ENCODE results near the gene C11orf71.

The C11orf71 gene, protein sequence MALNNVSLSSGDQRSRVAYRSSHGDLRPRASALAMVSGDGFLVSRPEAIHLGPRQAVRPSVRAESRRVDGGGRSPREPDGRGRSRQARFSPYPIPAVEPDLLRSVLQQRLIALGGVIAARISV

GRCh38 chr11:114400216-114400914 lies at the start of gene C11orf71, which contains the start of gene RBM7:
TSS of gene C11orf71 (minus strand) at chr11:114400511. CDS start at chr11:114400331, 180 bp downstream.
TSS of gene RBM7 (plus strand) at chr11:114400666. CDS start at chr11:114400672, 6 bp downstream.
- DNase-seq: peak; percentile 98

GRCh38 chr11:114449845-114450244 lies 49.5 kb upstream of the C11orf71 start:
- DNase-seq: no peak

GRCh38 chr11:114448749-114449482 lies 48.6 kb upstream of the C11orf71 start:
- DNase-seq: no peak

GRCh38 chr11:114447892-114448291 lies 47.6 kb upstream of the C11orf71 start:
- no peak for DNase-seq

DNA sequence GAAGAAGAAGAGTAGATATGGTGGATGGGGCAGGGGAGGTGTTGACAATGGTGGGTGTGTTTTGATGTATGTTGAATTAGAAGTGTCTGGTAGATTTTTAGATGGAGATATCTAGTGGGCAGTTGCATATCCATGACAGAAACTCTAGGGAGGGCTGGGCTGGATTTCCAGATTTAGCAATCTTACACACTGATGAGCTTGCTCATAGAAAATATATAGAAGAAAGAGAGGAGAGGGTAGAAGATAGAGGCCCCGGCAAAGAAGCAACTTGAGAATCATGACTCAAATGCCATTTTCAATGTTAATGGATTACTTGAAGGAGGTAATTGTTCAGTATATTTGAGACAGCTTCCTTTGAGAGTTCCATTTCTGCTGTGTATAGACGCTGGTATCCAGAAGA lies 47.1 kb upstream of the C11orf71 start:
- DNase-seq: no peak

- no peak for DNase-seq
These were observed 42.2 kb upstream of the C11orf71 start for GRCh38 chr11:114442536-114442935.

DNA sequence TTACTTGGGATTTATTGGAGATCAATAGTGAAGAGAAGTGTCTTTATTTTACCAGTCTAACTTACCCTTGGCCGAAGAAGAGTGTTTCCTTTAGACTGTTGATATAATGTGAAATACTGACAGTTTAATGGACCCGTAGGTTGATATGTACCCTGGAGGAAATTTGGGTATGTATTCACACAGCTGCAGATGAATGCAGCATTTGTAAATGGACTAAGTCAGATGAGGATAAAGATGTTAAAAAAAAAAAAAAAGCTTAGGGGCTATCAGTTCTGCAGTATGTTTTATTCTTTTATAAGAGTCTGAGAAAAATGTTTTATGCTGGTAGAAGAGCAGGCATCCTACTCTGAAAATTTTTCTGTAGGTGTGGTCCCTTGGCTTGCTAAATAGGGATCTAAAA lies 41.6 kb upstream of the C11orf71 start:
- no peak for DNase-seq

DNA sequence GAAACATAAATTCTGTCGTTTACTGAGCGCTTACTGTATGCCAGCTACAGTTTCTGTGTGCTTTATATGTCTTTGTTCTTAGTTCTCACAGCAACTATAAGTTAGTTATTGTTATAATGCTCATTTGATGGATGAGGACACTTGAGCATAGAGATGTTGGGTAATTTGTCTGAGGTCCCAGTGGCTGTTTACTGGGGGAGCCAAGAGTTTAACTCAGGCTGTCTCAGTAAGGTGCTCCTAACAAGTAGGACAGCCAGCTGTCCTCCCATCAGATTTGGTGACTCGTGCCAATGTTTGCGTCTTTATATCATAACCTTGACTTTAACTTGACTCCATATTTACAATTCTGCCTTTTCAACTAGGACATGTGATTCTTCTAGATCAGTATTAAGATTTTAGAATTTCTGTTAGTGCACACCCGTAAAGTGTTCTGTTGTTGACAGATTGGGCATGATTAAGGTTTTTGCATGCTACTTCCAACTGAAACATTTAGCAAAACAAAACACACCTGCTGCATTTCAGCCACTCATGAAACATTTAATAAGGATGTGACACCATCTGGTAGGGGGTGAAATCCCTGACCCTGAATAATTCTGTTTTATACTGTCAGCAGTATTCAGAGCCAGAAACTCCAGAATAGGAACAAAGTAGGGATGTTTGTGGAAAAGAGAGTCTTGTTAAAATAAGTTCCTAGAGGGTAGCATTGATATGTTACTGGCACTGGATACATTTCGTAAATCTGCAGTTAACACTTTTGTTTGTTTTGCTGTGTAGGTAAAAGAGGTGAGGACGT lies 40.9 kb upstream of the C11orf71 start:
- no peak for DNase-seq

- no peak for DNase-seq
These were observed 40.0 kb upstream of the C11orf71 start for GRCh38 chr11:114440121-114440860.

DNA sequence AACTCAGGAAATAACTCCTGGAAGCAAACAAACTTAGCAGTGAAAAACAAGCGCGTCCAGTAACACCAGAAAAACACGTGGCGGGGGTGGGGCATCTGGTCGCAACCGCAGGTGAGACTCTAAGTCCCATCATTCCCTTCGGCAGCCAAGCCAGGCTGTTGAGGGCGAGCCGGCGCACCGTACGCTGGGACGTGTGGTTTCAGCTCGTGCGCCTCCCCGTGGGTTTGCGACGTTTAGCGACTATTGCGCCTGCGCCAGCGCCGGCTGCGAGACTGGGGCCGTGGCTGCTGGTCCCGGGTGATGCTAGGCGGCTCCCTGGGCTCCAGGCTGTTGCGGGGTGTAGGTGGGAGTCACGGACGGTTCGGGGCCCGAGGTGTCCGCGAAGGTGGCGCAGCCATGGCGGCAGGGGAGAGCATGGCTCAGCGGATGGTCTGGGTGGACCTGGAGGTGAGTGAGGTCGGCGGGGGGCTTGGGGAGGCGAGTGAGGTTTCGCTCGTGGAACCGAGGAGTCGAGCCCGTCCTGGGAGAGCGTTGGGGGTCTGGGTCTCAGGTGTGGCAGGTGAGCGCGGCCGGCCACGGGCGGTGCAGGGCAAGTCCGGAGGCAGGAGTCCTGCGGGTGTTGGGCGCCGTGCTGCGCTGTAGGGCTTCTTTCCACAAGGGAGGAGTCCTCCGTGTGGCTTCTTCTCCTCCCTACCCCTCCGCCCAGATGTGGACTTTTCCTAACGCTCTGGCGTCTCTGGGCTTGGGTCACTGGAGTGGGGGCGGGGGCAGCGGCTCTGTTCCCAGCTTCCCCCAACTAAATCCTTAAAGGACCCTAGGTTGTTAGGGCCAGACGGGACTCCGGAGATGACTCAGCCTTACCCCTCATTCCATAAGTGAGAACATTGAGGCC lies 39.2 kb upstream of the C11orf71 start, which contains the start of gene REXO2:
REXO2 (plus strand) TSS at position 239 of the 892 bp plus-strand sequence; CDS start at position 301, 62 bp downstream.
- peak; percentile 95 for DNase-seq

DNA sequence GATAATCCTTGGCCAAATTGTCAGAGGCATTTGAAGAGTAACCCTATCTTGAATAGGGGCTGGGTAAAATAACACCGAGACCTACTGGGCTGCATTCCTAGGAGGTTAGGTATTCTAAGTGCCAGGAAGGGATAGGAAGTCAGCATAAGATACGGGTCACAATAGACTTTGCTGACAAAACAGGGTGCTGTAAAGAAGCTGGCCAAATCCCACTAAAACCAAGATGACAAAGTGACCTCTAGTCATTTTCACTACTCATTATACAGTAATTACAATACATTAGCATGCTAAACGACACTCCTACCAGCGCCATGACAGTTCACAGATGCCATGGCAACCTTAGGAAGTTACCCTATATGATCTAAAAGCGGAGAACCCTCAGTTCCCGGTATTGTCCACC lies 38.0 kb upstream of the C11orf71 start:
- no peak for DNase-seq

DNA sequence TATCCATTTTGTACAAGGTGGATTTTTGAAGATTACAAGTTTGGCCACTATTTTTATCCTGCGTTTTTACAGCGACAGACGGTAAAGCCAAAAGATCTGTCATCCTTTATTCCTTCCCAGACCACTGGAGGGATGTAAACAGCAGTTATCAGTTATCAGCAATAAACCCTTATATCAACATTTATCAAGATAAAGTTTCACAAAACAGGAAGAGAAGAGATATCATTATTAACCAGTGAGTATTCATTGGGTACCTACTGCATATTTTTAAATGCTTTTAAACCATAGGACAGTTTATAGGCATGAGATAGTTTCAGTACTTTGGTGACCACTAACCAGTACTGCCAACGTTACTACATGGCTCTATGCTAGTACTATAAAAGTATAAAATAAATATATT lies 33.1 kb upstream of the C11orf71 start:
- no peak for DNase-seq

GRCh38 chr11:114432893-114433292 lies 32.6 kb upstream of the C11orf71 start:
- DNase-seq: no peak

DNA sequence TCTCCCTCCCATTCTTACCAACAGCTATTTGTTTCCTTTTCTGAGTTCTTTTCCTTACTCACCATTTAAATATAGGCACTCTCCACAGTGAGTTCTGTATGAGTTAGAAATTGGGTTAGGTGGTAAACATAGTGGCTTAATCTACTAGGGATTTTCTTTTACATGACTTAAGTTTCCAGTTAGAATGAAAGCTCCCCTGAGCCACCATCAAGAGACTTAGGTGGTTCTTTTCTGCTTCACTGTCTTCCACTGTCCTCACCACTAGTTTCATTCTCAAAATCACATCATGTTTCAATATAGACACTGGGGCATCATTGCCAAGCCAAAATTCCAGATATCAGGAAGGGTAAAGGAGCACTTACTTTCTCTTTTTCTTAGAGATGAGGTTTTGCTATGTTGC lies 30.0 kb upstream of the C11orf71 start:
- DNase-seq: no peak

GRCh38 chr11:114426280-114426679 lies 26.0 kb upstream of the C11orf71 start:
- DNase-seq: no peak

GRCh38 chr11:114416441-114416961 lies 16.2 kb upstream of the C11orf71 start:
- no peak for DNase-seq

- no peak for DNase-seq
These were observed 13.6 kb upstream of the C11orf71 start for GRCh38 chr11:114413958-114414357.

GRCh38 chr11:114412946-114413345 lies 12.6 kb upstream of the C11orf71 start:
- DNase-seq: no peak

- DNase-seq: no peak
These were observed 1.0 kb upstream of the C11orf71 start for GRCh38 chr11:114401311-114401710.

DNA sequence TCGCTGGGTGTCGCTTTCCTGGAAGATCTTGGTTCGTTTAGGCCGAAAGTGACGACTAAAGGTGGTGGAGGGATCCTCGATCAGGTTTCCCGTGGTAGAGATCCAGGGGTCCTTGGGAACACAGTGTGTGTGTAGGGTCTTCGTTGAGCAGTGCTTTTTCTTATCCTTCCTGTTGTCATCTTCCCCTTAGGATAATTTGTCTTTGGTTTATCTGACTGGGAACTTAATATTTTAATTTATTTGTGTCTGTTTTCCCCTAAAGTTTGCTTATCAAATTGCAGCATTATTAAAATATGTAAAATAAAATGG lies 558 bp upstream of the C11orf71 start:
- no peak for DNase-seq
